ENCODE results near the gene UBAC1. TPM values are rescaled to one million over a fixed set of nuclear protein-coding genes. Genes with fewer than 3 reads are reported as not detected.
"Not testable (repeated sequence)": the region's sequence is repeated elsewhere in the genome, so short reads cannot be mapped to it uniquely, and the experiment has no call there.

Gene UBAC1
- polyA plus RNA-seq, 6 donors from 2014 or later: 16.1 to 23.0 (median 21.6) TPM

- Mint-ChIP-seq H3K27me3 (no peaks in the 10 kb centered on the region), H3K9me3 (no peaks in the 10 kb centered on the region), H3K4me1 (peaks cover 0 to 5% (median 4%) of the 10 kb centered on the region in 3 donors), H3K36me3 (peaks cover 16 to 30% of the 10 kb centered on the region in 2 donors), H3K27ac (peak overlapping the region in 1 of 6 donors; percentile 77), H3K4me3 (no peak overlapping the region)
- no peak for ATAC-seq (ENCODE audit: low read depth in 2 of 2)
- no peak for DNase-seq
These were observed 14.7 kb downstream of the UBAC1 start for GRCh38 chr9:135946392-135946994.

- ATAC-seq (ENCODE audit: low read depth in 2 of 2) (no peak), DNase-seq (no peak)
- Mint-ChIP-seq H3K27me3 (no peaks in the 10 kb centered on the region), H3K9me3 (no peaks in the 10 kb centered on the region), H3K36me3 (peaks cover 16 to 31% of the 10 kb centered on the region in 2 donors), H3K4me3 (no peak overlapping the region), H3K4me1 (peaks cover 0 to 5% (median 4%) of the 10 kb centered on the region in 3 donors), H3K27ac (peak overlapping the region in 1 of 6 donors; percentile 77)
These were observed 15.2 kb downstream of the UBAC1 start for GRCh38 chr9:135945969-135946368.

GRCh38 chr9:135944444-135945252, 16.5 kb downstream of the UBAC1 start:
- Mint-ChIP-seq H3K9me3 (no peaks in the 10 kb centered on the region), H3K27me3 (no peaks in the 10 kb centered on the region), H3K36me3 (peaks cover 10 to 32% of the 10 kb centered on the region in 2 donors), H3K4me1 (peaks cover 0 to 5% (median 5%) of the 10 kb centered on the region in 3 donors), H3K4me3 (no peak overlapping the region), H3K27ac (peak overlapping the region in 1 of 6 donors; percentile 2)
- ATAC-seq (ENCODE audit: low read depth in 2 of 2) (no peak), DNase-seq (no peak)

DNA sequence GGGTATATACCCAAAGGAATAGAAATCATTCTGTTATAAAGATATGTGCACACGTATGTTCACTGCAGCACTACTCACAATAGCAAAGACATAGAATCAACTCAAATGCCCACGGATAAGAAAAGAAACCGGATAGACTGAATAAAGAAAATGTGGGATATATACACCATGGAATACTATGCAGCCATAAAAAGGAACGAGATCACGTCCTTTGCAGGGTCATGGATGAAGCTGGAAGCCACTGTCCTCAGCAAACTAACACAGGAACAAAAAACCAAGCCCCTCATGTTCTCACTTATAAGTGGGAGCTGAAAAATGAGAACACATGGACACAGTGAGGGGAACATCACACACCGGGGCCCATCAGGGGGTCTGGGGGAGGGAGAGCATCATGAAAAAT, 17.6 kb downstream of the UBAC1 start:
- ATAC-seq (ENCODE audit: low read depth in 2 of 2); DNase-seq; H3K27ac Mint-ChIP-seq; H3K9me3 Mint-ChIP-seq; H3K4me3 Mint-ChIP-seq; H3K27me3 Mint-ChIP-seq: not testable (repeated sequence)
- peaks cover 0 to 10% (median 10%) of the 10 kb centered on the region in 3 donors for H3K4me1 Mint-ChIP-seq
- peaks cover 10 to 38% of the 10 kb centered on the region in 2 donors for H3K36me3 Mint-ChIP-seq

DNA sequence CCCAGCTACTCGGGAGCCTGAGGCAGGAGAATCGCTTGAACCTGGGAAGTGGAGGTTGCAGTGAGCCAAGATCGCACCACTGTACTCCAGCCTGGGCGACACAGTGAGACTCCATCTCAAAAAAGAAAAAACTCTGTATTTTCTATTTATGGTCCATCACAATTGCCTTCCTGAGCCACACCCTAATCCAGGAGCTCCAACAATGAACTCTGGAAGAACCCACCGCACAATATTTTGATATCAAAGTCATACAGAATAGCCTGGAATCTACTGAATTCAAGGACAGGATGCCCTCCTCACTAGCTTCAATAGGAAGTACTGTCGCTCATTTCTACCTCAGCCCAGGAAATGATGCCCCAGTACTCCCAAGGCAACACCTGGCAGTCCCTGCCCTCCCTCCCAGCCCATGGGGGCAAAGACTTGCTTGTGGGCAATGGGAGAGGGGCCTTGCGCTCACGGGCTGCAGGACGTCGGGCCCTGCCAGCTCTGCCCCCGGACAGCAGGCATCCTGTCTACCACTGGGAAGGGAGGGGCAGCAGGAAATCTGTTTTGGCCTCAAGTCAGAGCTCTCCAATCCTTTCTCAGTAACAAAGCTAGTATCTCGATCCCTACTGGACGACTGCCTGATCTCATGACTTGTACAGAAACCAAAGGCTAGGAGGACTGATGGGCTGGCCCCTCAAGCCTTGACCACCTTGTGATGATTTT, 19.7 kb downstream of the UBAC1 start:
- H3K27me3 Mint-ChIP-seq: no peaks in the 10 kb centered on the region
- H3K4me1 Mint-ChIP-seq: peaks cover 0 to 6% (median 5%) of the 10 kb centered on the region in 3 donors
- DNase-seq (no peak), ATAC-seq (ENCODE audit: low read depth in 2 of 2) (no peak)
- no peaks in the 10 kb centered on the region for H3K9me3 Mint-ChIP-seq
- H3K4me3 Mint-ChIP-seq: no peak overlapping the region
- peaks cover 10 to 40% of the 10 kb centered on the region in 2 donors for H3K36me3 Mint-ChIP-seq
- no peak overlapping the region for H3K27ac Mint-ChIP-seq

- ATAC-seq (ENCODE audit: low read depth in 2 of 2) (no peak), DNase-seq (no peak)
- H3K9me3 Mint-ChIP-seq: peaks cover 0 to 1% (median 0%) of the 10 kb centered on the region in 7 donors
- H3K36me3 Mint-ChIP-seq: peaks cover 11 to 48% of the 10 kb centered on the region in 2 donors
- no peak overlapping the region for H3K4me3 Mint-ChIP-seq
- H3K27me3 Mint-ChIP-seq: no peaks in the 10 kb centered on the region
- H3K27ac Mint-ChIP-seq: peak overlapping the region in 3 of 6 donors; percentile 63 to 95 (median 83)
- peaks cover 0 to 9% (median 6%) of the 10 kb centered on the region in 3 donors for H3K4me1 Mint-ChIP-seq
These were observed 21.6 kb downstream of the UBAC1 start for GRCh38 chr9:135939351-135940265.

- DNase-seq (no peak), ATAC-seq (ENCODE audit: low read depth in 2 of 2) (no peak)
- H3K4me1 Mint-ChIP-seq: peaks cover 0 to 9% (median 6%) of the 10 kb centered on the region in 3 donors
- no peaks in the 10 kb centered on the region for H3K27me3 Mint-ChIP-seq
- peaks cover 0 to 1% (median 0%) of the 10 kb centered on the region in 7 donors for H3K9me3 Mint-ChIP-seq
- peak overlapping the region in 1 of 6 donors; percentile 59 for H3K27ac Mint-ChIP-seq
- peak overlapping the region in 1 of 8 donors; percentile 52 for H3K4me3 Mint-ChIP-seq
- peaks cover 16 to 33% of the 10 kb centered on the region in 2 donors for H3K36me3 Mint-ChIP-seq
These were observed 23.4 kb downstream of the UBAC1 start for GRCh38 chr9:135937521-135938489.

DNA sequence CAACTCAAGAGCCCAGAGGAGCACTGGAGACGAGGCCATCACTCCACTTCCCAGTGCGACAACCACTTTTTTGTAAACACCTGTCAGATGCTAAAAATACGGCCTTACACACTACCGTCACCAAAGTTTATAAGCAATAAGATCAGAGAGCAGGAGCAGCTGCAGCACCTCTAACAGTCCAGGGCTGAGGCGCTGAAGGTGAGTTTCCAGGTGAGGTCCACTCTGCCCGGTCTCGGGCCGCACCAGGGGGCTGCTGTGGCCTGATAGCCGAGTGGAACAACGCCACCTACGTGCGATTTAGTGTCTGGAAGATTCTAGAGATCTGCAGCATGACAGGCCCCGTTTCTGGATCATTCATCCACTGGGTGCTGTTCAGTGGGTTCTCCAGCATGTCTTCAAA, 28.1 kb downstream of the UBAC1 start:
- ATAC-seq (ENCODE audit: low read depth in 2 of 2) (no peak), DNase-seq (no peak)
- peaks cover 0 to 3% (median 0%) of the 10 kb centered on the region in 3 donors for H3K4me1 Mint-ChIP-seq
- H3K27me3 Mint-ChIP-seq: no peaks in the 10 kb centered on the region
- no peak overlapping the region for H3K4me3 Mint-ChIP-seq
- H3K27ac Mint-ChIP-seq: no peak overlapping the region
- peaks cover 0 to 1% (median 0%) of the 10 kb centered on the region in 7 donors for H3K9me3 Mint-ChIP-seq
- H3K36me3 Mint-ChIP-seq: peaks cover 11 to 18% of the 10 kb centered on the region in 2 donors

DNA sequence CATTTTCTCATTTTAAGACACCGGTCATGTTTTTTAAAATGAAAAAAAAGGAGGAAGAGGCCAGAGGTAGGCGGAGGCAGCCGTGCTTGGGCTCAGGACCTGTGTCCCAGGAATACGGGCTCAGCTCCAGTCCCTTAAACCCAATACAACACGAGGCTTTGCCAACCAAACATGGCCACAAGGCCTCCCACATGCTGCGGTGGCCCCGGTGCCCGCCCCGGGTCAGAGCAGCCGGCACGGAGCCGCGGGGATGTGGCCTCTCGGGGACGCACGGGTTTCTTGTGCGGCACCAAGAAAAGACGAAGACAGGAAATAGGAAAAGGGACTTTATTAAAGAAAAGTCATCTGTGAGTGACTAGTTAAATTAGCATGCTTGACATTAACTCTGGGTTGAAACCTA, 28.5 kb downstream of the UBAC1 start:
- peaks cover 11 to 14% of the 10 kb centered on the region in 2 donors for H3K36me3 Mint-ChIP-seq
- H3K4me3 Mint-ChIP-seq: no peak overlapping the region
- no peak for DNase-seq
- no peak overlapping the region for H3K27ac Mint-ChIP-seq
- peaks cover 0 to 3% (median 0%) of the 10 kb centered on the region in 3 donors for H3K4me1 Mint-ChIP-seq
- peaks cover 0 to 3% (median 0%) of the 10 kb centered on the region in 7 donors for H3K9me3 Mint-ChIP-seq
- H3K27me3 Mint-ChIP-seq: no peaks in the 10 kb centered on the region
- no peak for ATAC-seq (ENCODE audit: low read depth in 2 of 2)

DNA sequence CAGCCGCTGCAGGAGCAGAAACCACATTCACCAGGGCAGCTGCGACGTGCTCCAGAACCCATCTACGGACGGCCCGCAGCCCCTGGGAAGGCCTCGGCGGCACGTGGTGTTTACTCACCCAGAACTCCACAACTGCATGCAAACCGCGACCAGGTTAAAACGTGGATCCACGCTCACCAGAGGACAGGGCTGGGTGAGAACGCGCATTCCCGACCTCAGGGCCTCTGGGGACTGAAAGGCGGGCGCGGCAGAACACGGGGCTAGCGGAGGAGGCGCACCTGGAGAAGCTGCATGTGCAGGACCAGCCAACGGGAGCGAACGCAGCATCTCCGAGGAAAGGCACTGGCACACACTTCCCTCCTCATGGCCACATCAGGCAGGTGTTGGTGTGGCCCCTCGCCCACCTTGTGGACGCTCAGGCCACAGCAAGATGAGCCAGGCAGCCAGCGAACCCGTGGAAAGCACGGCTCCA, 29.8 kb downstream of the UBAC1 start:
- H3K36me3 Mint-ChIP-seq: peaks cover 8 to 11% of the 10 kb centered on the region in 2 donors
- H3K4me1 Mint-ChIP-seq: peaks cover 0 to 3% (median 0%) of the 10 kb centered on the region in 3 donors
- no peak for DNase-seq
- no peak overlapping the region for H3K4me3 Mint-ChIP-seq
- ATAC-seq (ENCODE audit: low read depth in 2 of 2): no peak
- peaks cover 0 to 3% (median 0%) of the 10 kb centered on the region in 7 donors for H3K9me3 Mint-ChIP-seq
- no peaks in the 10 kb centered on the region for H3K27me3 Mint-ChIP-seq
- no peak overlapping the region for H3K27ac Mint-ChIP-seq

DNA sequence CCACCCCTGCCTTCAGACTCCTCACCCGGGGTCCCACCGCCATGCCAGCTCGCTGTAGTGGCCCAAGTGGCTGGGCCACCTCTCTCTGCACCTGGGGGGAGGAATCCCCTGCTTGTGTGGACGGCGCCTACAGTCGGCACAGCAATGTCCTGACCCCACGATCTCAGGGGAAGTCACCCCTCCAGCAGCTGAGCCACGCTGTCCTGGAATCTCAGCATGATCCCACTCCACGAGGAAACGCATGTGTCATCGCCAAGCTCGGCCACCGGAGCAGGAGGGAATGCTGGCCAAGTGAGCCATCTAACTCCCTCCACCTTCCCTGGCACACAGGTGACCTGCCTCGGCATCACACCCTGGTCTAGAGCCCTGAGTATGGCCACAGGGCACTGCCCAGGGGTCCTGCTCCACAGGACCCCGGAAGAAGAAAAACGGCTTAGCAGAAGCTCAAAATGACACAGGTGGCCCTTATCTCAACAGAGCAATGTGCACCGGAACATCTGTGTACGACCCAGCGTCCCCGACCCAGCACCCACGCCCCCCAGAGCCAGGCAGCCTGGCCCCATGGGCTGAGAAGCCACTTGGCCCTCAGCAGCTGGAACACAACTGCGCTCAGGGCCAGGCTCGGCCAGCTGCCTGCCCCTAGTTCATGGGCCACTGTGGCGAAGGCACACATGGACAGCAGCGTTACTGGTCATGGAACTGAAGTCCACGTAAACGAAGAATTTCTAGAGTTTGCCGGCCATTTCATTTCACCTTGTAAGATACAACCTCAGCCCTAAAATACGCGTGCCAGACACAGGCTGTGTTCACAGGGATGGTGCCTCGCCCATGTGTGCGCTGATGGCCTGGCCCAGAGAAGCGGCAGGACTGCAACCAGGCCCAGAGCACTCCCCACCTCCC, 30.5 kb downstream of the UBAC1 start:
- ATAC-seq (ENCODE audit: low read depth in 2 of 2) (no peak), DNase-seq (no peak)
- Mint-ChIP-seq H3K27ac (no peak overlapping the region), H3K36me3 (peaks cover 7 to 11% of the 10 kb centered on the region in 2 donors), H3K4me1 (peaks cover 0 to 3% (median 0%) of the 10 kb centered on the region in 3 donors), H3K4me3 (no peak overlapping the region), H3K9me3 (peaks cover 0 to 3% (median 0%) of the 10 kb centered on the region in 7 donors), H3K27me3 (no peaks in the 10 kb centered on the region)

Measured in naive B cell (primary cell).